ENCODE data around the gene ANKS1B. TPM values are rescaled to one million over a fixed set of nuclear protein-coding genes. Genes with fewer than 3 reads are reported as not detected.
A peak's percentile ranks its signal among the peaks of the same experiment; 100 is the strongest.

Gene ANKS1B
- total RNA-seq, 1 donor from 2014 or later = 5.6 TPM

DNA sequence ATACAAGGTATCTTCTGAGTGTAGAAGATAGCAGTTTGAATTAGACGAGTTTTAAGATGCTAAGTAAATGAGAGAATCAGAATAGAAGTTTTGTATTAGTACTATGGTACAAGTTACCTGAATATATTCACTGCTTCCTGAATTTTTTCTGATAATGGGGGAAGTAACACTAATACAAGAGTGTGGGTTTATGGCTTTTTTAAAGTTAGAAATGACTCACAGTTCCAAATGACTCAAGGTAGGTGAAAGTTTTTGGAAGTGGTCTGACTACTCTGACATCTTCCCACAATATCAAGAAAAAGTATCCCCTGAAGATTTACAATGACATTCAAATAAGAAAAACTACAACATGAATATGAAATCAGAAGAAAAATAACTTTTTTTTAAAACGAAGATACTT lies 460.9 kb downstream of the ANKS1B start:
- DNase-seq (ENCODE audit: low read depth, low spot score) = no peak
- no peaks in the 10 kb centered on the region for H3K4me1 Mint-ChIP-seq
- TF ChIP-seq, protein P1, sequence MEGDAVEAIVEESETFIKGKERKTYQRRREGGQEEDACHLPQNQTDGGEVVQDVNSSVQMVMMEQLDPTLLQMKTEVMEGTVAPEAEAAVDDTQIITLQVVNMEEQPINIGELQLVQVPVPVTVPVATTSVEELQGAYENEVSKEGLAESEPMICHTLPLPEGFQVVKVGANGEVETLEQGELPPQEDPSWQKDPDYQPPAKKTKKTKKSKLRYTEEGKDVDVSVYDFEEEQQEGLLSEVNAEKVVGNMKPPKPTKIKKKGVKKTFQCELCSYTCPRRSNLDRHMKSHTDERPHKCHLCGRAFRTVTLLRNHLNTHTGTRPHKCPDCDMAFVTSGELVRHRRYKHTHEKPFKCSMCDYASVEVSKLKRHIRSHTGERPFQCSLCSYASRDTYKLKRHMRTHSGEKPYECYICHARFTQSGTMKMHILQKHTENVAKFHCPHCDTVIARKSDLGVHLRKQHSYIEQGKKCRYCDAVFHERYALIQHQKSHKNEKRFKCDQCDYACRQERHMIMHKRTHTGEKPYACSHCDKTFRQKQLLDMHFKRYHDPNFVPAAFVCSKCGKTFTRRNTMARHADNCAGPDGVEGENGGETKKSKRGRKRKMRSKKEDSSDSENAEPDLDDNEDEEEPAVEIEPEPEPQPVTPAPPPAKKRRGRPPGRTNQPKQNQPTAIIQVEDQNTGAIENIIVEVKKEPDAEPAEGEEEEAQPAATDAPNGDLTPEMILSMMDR (conservative IDR thresholded peaks at IDR 0.05) = no peak
- H3K27ac Mint-ChIP-seq (ENCODE audit: unreplicated experiment) = no peak overlapping the region
- H3K27me3 Mint-ChIP-seq (ENCODE audit: low read depth) = no peaks in the 10 kb centered on the region
- no peaks in the 10 kb centered on the region for H3K36me3 Mint-ChIP-seq (ENCODE audit: low read depth)
- no peak overlapping the region for H3K4me3 Mint-ChIP-seq
- peaks cover 3% of the 10 kb centered on the region for H3K9me3 Mint-ChIP-seq

DNA sequence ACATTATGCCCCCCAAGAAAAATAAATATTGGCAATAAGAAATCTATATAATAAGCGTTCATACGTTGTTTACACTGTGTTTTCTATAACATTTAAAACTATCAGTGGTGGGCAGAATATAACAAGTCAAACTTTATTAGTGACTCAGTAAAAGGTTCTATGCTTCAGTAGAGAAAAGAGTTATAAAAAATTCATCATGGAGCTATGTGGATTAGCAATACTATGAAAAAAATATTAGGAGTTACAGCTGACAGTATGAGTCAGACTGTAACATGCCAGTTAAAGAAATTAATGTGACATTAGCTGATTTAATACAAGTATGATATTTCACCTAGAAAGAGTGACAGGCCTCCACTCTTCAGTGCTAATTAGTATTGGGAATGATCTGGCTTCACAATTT lies 462.3 kb downstream of the ANKS1B start:
- H3K4me3 Mint-ChIP-seq = no peak overlapping the region
- DNase-seq (ENCODE audit: low read depth, low spot score) = no peak
- TF ChIP-seq, protein P1 (conservative IDR thresholded peaks at IDR 0.05) = no peak

DNA sequence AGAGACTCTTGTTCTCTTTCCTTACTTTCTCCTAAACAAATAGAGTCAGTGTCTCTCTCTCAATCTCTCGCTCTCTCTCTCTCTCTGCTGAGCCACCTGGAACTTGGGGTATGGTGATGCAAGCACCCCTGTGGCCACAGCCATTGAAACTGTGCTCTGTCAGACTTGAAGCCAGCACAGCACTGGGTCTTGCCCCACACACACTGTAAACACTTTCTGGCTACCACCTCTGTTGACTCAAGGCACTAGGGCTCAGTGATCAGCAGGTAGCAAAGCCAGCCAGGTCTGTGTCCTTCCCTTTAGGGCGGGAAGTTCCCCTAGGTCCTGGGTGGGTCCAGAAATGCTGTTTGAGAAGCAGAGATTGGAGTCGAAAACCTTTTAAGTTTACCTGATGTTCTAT lies 463.1 kb downstream of the ANKS1B start:
- peak overlapping the region; percentile 96 for H3K27ac Mint-ChIP-seq (ENCODE audit: unreplicated experiment)
- no peaks in the 10 kb centered on the region for H3K4me1 Mint-ChIP-seq
- TF ChIP-seq, protein P1 (conservative IDR thresholded peaks at IDR 0.05) = no peak
- H3K4me3 Mint-ChIP-seq = no peak overlapping the region
- DNase-seq (ENCODE audit: low read depth, low spot score) = no peak
- H3K27me3 Mint-ChIP-seq (ENCODE audit: low read depth) = no peaks in the 10 kb centered on the region
- H3K36me3 Mint-ChIP-seq (ENCODE audit: low read depth) = no peaks in the 10 kb centered on the region
- peaks cover 6% of the 10 kb centered on the region for H3K9me3 Mint-ChIP-seq

More for the DNA sequence above, 462.3 kb downstream of the ANKS1B start:
- no peaks in the 10 kb centered on the region for H3K36me3 Mint-ChIP-seq (ENCODE audit: low read depth)
- H3K4me1 Mint-ChIP-seq = no peaks in the 10 kb centered on the region
- H3K27me3 Mint-ChIP-seq (ENCODE audit: low read depth) = no peaks in the 10 kb centered on the region
- peaks cover 6% of the 10 kb centered on the region for H3K9me3 Mint-ChIP-seq
- H3K27ac Mint-ChIP-seq (ENCODE audit: unreplicated experiment) = no peak overlapping the region

DNA sequence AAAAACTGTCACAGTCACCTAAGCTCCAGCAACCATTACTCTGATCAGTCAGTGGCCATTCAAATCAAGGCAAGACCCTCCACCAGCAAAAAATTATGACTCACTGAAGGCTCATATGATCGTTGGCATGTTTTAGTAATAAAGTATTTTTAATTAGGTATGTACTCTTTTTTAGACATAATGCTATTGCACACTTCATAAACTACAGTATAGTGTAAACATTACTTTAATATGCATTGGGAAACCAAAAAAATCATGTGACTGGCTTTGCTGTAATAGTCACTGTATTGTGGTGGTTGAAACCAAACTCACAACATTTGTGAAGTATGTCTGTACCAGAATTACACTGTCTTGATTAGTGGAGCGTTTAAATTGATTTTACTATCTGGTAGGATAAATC lies 471.7 kb downstream of the ANKS1B start:
- H3K4me3 Mint-ChIP-seq = no peak overlapping the region
- no peaks in the 10 kb centered on the region for H3K27me3 Mint-ChIP-seq (ENCODE audit: low read depth)
- H3K36me3 Mint-ChIP-seq (ENCODE audit: low read depth) = peaks cover 2% of the 10 kb centered on the region
- no peaks in the 10 kb centered on the region for H3K4me1 Mint-ChIP-seq
- no peak for DNase-seq (ENCODE audit: low read depth, low spot score)
- peaks cover 9% of the 10 kb centered on the region for H3K9me3 Mint-ChIP-seq
- H3K27ac Mint-ChIP-seq (ENCODE audit: unreplicated experiment) = no peak overlapping the region
- TF ChIP-seq, protein P1 (conservative IDR thresholded peaks at IDR 0.05) = no peak

DNA sequence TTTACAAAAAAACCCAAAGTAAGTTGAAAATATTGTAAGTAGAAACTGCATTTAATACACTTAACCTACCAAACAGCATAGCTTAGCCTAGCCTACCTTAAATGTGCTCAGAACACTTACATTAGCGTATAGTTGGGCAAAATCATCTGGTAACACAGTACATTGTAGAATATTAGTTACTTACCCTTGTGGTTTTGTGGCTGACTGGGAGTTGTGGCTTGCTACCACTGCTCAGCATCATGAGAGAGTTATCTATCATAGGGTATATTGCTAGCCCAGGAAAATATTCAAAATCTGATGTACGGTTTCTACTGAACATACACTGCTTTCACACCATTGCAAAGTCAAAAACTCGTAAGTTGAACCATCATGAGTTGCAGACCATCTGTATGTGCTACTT lies 478.9 kb downstream of the ANKS1B start:
- Mint-ChIP-seq H3K36me3 (ENCODE audit: low read depth) (peaks cover 3% of the 10 kb centered on the region), H3K4me1 (no peaks in the 10 kb centered on the region), H3K27ac (ENCODE audit: unreplicated experiment) (no peak overlapping the region), H3K9me3 (peaks cover 6% of the 10 kb centered on the region), H3K4me3 (no peak overlapping the region), H3K27me3 (ENCODE audit: low read depth) (no peaks in the 10 kb centered on the region)
- TF ChIP-seq, protein P1 (conservative IDR thresholded peaks at IDR 0.05) = no peak
- DNase-seq (ENCODE audit: low read depth, low spot score) = no peak

DNA sequence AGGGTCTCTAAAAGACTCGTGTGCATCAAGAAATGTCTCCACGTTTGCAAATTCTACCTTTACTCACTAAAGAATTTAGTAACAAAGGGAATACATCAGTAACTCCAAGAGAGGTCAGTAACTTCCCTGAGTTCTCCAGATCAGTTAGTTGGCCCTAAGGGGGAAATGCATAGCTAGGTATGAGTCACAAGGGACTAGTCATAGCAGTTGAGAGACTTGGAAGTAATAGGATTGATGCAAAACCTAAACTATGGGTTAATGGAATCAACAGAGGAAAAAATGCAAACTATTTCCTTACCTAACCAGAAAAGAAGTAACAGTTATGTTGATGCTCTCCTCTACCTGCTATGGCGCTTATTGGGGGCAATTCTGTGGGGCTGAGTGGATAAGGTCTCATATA lies 486.0 kb downstream of the ANKS1B start:
- DNase-seq (ENCODE audit: low read depth, low spot score) = no peak
- TF ChIP-seq, protein P1 (conservative IDR thresholded peaks at IDR 0.05) = no peak
- H3K4me1 Mint-ChIP-seq = peaks cover 6% of the 10 kb centered on the region
- H3K27me3 Mint-ChIP-seq (ENCODE audit: low read depth) = no peaks in the 10 kb centered on the region
- no peak overlapping the region for H3K4me3 Mint-ChIP-seq
- H3K27ac Mint-ChIP-seq (ENCODE audit: unreplicated experiment) = no peak overlapping the region
- H3K36me3 Mint-ChIP-seq (ENCODE audit: low read depth) = no peaks in the 10 kb centered on the region
- H3K9me3 Mint-ChIP-seq = peaks cover 3% of the 10 kb centered on the region
